Amniotic stem cell (primary cell): Measurements from ENCODE around the gene GRM5.
A peak's percentile ranks its signal among the peaks of the same experiment; 100 is the strongest.
"Not testable (repeated sequence)": the region's sequence is repeated elsewhere in the genome, so short reads cannot be mapped to it uniquely, and the experiment has no call there.

Experiments
- DNase-seq: peaks from one replicate; lab custom pipeline; 2025; lab: John Stamatoyannopoulos, UW

GRM5 gene

GRCh38 chr11:88975441-88975840 is 90.3 kb downstream of the GRM5 start:
- DNase-seq: not testable (repeated sequence)

GRCh38 chr11:88972210-88972609 is 93.6 kb downstream of the GRM5 start:
- no peak for DNase-seq

- not testable (repeated sequence) for DNase-seq
These were observed 104.2 kb downstream of the GRM5 start for GRCh38 chr11:88961621-88962020.

- not testable (repeated sequence) for DNase-seq
These were observed 105.9 kb downstream of the GRM5 start for GRCh38 chr11:88959857-88960256.

GRCh38 chr11:88950975-88951374 is 114.8 kb downstream of the GRM5 start:
- no peak for DNase-seq

DNA sequence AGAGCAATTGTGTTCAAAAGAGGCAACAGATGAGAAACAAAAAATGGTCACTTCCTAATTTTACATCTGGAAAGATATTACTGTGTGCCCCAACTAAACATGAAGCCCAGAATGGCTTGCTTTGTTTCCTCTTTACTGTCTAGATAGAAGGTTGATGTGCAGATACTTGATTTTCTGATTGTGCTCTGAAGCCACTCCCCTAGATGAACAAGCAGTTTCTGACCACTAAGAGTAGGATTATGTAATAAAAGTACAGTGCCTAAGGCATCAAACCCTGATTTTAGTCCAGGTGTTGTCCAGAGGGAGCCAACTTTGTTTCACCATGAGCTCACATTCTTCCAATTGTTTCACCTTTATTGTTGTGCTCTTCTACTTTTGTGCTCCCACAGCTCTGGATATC is 116.9 kb downstream of the GRM5 start:
- not testable (repeated sequence) for DNase-seq

DNA sequence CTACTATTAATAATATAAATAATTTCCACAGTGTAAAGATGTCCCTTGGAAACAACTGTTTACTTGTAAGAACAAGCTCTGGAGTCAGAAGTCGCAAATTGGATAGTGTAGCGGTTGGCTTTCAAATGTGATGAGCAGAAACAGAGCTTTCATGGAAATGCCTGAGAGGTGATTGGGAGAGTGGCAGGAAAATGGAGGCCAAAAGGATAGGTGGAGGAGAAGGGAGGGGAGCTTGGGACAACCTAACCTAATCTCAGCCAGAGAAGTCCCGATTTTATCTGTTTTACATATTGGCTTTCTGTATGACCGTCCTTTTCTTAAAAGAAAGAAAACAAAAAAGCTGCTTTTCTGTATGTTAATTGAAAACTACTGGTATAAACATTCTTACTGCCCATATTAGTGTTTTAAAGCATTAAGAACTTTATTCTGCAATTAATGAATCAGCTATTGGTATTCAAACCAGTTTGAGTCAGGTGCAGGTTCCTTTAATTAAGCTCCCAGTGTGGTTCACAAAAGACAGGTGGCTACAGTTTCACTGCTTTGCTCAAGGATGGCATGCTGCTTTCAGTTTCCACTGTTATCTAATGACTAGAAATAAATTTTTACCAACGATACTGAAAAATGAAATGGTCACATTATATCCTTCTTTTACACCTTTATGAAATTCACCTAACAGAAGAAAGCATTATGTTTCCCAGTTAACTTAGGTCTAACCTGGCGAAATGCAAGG is 117.8 kb downstream of the GRM5 start:
- DNase-seq: not testable (repeated sequence)

GRCh38 chr11:88929665-88930064 is 136.1 kb downstream of the GRM5 start:
- DNase-seq: not testable (repeated sequence)

- DNase-seq: not testable (repeated sequence)
These were observed 148.7 kb downstream of the GRM5 start for GRCh38 chr11:88917065-88917464.

GRCh38 chr11:88909500-88909899 is 156.3 kb downstream of the GRM5 start:
- DNase-seq: no peak

- not testable (repeated sequence) for DNase-seq
These were observed 164.3 kb downstream of the GRM5 start for GRCh38 chr11:88901436-88901835.

DNA sequence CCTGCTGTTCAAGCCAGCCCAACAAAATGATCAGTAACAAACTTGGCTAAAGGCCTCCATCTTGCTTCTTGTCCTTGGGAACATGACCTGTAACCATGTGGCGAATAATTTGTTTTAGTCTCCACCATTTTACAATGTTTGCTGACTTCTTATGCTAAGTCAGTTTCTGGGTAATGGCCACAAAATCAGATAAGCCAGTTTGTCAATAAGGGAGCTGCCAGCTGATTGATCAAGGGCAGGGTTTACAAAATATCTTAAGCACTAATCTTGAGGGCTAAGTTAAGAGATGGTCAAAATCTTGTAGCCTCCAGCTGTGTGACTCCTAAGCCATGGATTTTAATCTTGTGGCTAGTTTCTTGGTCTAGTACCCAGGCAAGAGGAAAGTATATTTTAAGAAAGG is 176.9 kb downstream of the GRM5 start:
- not testable (repeated sequence) for DNase-seq

DNA sequence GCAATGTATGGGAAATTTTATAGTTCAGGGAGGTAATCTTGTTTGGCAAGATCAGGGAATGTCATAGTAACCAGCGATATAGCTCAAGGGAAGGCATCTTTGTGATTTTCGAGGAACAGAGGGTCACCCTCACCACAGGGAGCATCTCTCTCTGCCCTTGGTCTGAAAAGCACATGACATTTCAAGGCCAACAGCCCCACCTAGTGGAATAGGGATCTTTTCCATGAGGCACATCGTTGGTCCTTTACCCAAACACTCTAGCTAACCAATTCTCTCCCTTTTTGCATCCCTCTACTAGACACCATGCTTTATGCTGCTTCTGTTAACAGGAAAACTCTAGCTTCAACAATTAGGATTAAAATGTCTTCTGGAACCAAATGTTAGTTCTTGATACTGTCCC is 179.0 kb downstream of the GRM5 start:
- peak; percentile 7 for DNase-seq

- not testable (repeated sequence) for DNase-seq
These were observed 183.0 kb downstream of the GRM5 start for GRCh38 chr11:88882800-88883199.

- DNase-seq: no peak
These were observed 204.2 kb downstream of the GRM5 start for GRCh38 chr11:88861618-88862017.

- not testable (repeated sequence) for DNase-seq
These were observed 205.4 kb downstream of the GRM5 start for GRCh38 chr11:88860431-88860830.

DNA sequence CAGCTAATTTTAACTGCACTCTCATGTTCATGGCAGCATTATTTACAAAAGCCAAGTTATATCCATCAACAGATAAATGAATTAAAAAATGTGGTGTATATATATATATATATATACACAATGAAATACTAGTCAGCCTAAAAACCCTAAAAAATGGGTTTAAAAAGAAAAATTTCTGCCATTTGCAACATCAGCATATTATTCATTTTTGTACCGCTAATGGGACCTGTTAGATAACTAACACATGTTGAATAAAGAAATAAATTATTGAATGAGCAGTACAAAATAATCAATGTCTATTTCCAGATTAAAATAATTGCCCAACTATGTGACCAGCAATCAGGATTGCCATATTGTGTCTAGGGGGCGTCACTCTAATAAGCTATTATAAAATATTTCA is 211.8 kb downstream of the GRM5 start:
- DNase-seq: not testable (repeated sequence)

DNA sequence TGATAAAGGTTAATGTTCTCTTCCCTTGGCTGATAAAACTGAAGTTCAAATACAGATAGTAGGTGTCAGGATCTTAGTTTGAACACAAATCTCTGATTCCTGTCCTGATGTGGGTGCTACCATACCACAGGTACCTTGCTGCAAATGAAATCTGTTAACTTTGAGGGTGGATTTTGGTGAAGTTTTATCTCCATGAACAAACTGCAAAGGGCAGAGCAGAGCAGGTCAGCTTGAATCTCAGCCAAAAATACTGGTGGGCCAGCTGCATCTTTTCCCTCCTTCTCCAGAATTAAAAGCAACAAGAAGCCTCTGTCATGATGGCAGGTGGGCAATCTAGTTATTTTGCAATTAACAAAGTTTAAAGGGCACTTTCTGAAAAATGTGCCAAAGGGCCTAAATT is 214.2 kb downstream of the GRM5 start:
- not testable (repeated sequence) for DNase-seq

- DNase-seq: not testable (repeated sequence)
These were observed 216.0 kb downstream of the GRM5 start for GRCh38 chr11:88849773-88850172.

DNA sequence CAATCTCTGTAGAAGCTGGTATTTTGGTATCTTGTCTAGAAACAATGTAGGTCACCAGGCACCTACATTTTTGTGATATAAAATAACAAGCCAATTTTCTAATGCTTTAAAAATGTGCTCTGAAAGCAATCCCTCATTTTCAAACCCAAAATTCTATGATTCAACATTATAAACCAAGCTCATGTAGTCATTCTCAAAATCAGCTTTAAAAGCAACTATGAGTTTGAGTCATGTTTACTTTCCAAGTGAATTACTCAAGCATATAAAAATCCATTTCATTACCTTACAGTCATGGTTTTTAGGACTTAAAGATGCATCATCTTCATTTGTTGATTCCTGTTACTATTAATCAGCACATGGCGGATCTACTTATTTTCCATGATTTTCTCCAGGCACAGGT is 216.4 kb downstream of the GRM5 start:
- peak; percentile 2 for DNase-seq

GRCh38 chr11:88846266-88846665 is 219.5 kb downstream of the GRM5 start:
- DNase-seq: not testable (repeated sequence)

DNA sequence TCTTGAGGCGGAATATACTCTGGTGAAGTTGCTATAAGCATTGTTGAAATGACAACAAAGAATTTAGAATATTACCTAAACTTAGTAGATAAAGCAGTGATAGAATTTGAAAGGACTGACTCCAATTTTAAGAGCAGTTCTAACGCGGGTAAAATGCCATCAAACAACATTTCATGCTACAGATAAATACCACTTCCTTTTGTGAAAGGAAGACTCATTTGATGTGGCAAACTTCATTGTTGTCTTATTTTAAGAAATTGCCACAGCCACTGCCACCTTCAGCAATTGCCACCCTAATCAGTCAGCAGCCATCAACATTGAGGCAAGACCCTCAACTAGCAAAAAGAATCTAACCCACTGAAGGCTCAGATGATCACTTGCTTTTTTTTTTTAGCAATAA is 220.8 kb downstream of the GRM5 start:
- DNase-seq: not testable (repeated sequence)

GRCh38 chr11:88843766-88844426 is 221.9 kb downstream of the GRM5 start:
- not testable (repeated sequence) for DNase-seq
